ENCODE measurements around the gene CUL4B.

DNA sequence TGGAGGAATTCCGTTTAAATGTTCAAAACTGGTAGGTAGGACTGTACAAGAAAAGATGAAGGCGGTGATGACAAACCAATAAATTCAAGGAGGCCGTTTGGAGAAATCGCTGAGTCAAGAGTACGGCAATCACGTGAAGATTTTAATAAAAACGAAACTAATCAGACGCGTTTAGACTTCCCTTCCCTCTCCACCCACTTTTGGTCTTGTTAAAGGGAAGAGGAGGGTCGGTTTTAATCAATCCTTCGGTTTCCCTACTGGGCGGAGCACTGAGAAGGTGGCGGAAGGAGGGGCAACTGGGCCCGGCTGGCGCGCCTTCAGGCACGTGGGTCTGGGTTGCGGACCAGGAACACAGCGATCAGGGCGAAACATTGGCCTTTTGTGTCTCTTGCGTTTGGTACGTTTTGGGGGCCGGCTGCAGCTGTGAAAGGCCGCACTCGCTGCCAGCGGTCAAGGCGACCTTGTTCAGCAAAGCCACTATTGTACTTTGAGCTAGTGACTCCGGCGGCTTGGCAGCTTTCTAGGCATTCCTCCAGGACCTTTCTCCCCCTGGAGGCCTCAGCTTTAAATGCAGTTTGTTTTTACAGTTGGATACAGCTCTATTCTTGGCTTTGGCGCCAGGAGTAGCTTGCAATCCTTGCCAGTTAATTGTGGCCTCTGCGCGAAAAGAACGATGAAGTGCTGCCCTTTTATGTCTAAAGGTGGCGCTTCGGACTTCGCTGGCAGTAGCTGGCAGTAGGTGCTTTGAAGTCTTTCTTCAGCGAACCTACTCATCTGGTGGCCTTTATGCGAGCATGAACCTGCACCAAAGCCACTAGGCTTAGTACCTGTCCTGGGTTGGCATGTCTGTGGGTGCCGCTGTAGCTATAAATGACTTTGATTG lies 74.9 kb downstream of the CUL4B start:
- TF ChIP-seq CTCF (conservative IDR thresholded peaks at IDR 0.05; ENCODE audit: low read length) (peak; percentile 69), EZH2phosphoT487 (IDR thresholded peaks at IDR 0.05; ENCODE audit: borderline replicate concordance, low read depth, low read length) (no peak)
